PC-9 (cell line): ENCODE measurements around the gene STING1. TPM values are rescaled to one million over a fixed set of nuclear protein-coding genes. Genes with fewer than 3 reads are reported as not detected.
A peak's percentile ranks its signal among the peaks of the same experiment; 100 is the strongest.
"Not testable (repeated sequence)": the region's sequence is repeated elsewhere in the genome, so short reads cannot be mapped to it uniquely, and the experiment has no call there.

Experiments used
- Bru-seq: library from RNA; stranded (reverse); fragments of 400-500 nt; gene quantifications from one replicate; lab custom pipeline; 2021; lab: Mats Ljungman, UMichigan
- BruChase-seq, 2 experiments: library from RNA; stranded (reverse); fragments of 400-500 nt; gene quantifications; one replicate each; lab custom pipeline; 2021; lab: Mats Ljungman, UMichigan
- BruUV-seq: library from RNA; stranded (reverse); fragments of 400-500 nt; replicated peaks from 2 replicates; lab custom pipeline; 2021; lab: Mats Ljungman, UMichigan
- CTCF ChIA-PET: fragments of 300-600 bp; sonication (Branson Sonifier 250); formaldehyde crosslinking; loops from one replicate; lab custom pipeline; 2022; ENCODE audit warnings: antibody characterized with exemption; lab: Charles Lee
- POLR2A ChIA-PET: fragments of 300-600 bp; sonication (Branson Sonifier 250); formaldehyde crosslinking; loops from one replicate; lab custom pipeline; 2022; ENCODE audit warnings: antibody characterized with exemption; ENCODE audit not compliant: unreplicated experiment; lab: Charles Lee
- DNase-seq, 2 experiments: peaks; one replicate each; pipeline versions ENCODE4 v3.0.0 to v3.0.0-alpha.2; 2015 to 2022; ENCODE audit warnings: mixed read lengths in 1 of 2
- H2AFZ ChIP-seq: fragments of 200-600 bp; sonication (generic); 2 replicates; pipeline ENCODE4 v1.8.1; 2017; ENCODE audit warnings: antibody characterized with exemption
- H3F3A ChIP-seq: fragments of 200-600 bp; sonication (generic); 2 replicates; pipeline ENCODE4 v1.8.1; 2017; ENCODE audit warnings: antibody characterized with exemption, mild to moderate bottlenecking, low read depth; ENCODE audit not compliant: insufficient read depth
- H3K27ac ChIP-seq: fragments of 200-600 bp; sonication (generic); 2 replicates; pipeline ENCODE4 v1.6.1; 2016; ENCODE audit warnings: mixed run types
- H3K27me3 ChIP-seq: fragments of 200-600 bp; sonication (generic); 2 replicates; pipeline ENCODE4 v1.6.1; 2016; ENCODE audit warnings: low read depth, mixed run types; ENCODE audit not compliant: insufficient read depth
- H3K36me3 ChIP-seq: fragments of 200-600 bp; sonication (generic); 2 replicates; pipeline ENCODE4 v1.6.1; 2016; ENCODE audit warnings: low read depth, mixed run types
- H3K4me1 ChIP-seq: fragments of 200-600 bp; sonication (generic); replicated peaks from 2 replicates; pipeline ENCODE4 v1.6.1; 2016; ENCODE audit warnings: mixed run types; ENCODE audit not compliant: insufficient read depth
- H3K4me2 ChIP-seq: fragments of 200-600 bp; sonication (generic); 2 replicates; pipeline ENCODE4 v1.6.1; 2017; ENCODE audit warnings: mixed run types
- H3K4me3 ChIP-seq: fragments of 200-600 bp; sonication (generic); 2 replicates; pipeline ENCODE4 v1.6.1; 2016; ENCODE audit warnings: mixed run types
- H3K79me2 ChIP-seq: fragments of 200-600 bp; sonication (generic); 2 replicates; pipeline ENCODE4 v1.6.1; 2017; ENCODE audit warnings: low read depth, mixed run types
- H3K9me2 ChIP-seq: fragments of 200-600 bp; sonication (generic); 2 replicates; pipeline ENCODE4 v1.8.1; 2017; ENCODE audit warnings: mild to moderate bottlenecking; ENCODE audit not compliant: insufficient read depth
- H3K9me3 ChIP-seq: fragments of 200-600 bp; sonication (generic); 2 replicates; pipeline ENCODE4 v1.8.1; 2016; ENCODE audit warnings: low read depth; ENCODE audit not compliant: insufficient read depth
- H4K20me1 ChIP-seq: fragments of 200-600 bp; sonication (generic); 2 replicates; pipeline ENCODE4 v1.8.1; 2017; ENCODE audit not compliant: insufficient read depth
- CTCF ChIP-seq: fragments of 200-600 bp; sonication (generic); conservative IDR thresholded peaks from 2 replicates; pipeline ENCODE4 v1.6.1; 2017; ENCODE audit warnings: mixed run types, antibody characterized with exemption, mild to moderate bottlenecking, moderate library complexity
- EZH2 ChIP-seq: fragments of 200-600 bp; sonication (generic); IDR thresholded peaks from 2 replicates; pipeline ENCODE4 v1.8.0; 2017; ENCODE audit warnings: antibody characterized with exemption, low read depth
- intact Hi-C: fragments of 100-400 bp; cut with micrococcal nuclease; formaldehyde crosslinking; loops from one replicate; pipeline ENCODE4 v1.10.0; 2022; ENCODE audit not compliant: unreplicated experiment
- long read RNA-seq: library from polyadenylated mRNA; stranded (forward); transcript quantifications from one replicate; pipeline ENCODE4 v2.0.0, GENCODE V29; 2022
- total RNA-seq: library from RNA; stranded (reverse); gene quantifications from 2 replicates; pipeline ENCODE4 v1.2.3, GENCODE V29; 2021

STING1 gene
- 27.4 and 27.6 TPM in 2 replicates for total RNA-seq
- percentile 59 among the genes with signal in this experiment for Bru-seq, nascent RNA
- BruChase-seq, experiment 1, labeled RNA remaining after a 2-hour chase, result percentile 68 among the genes with signal in this experiment
- percentile 74 among the genes with signal in this experiment for BruChase-seq, experiment 2, labeled RNA remaining after a 6-hour chase
- long read RNA-seq, transcript TMEM173-201 (8 exons, 1,771 nt), result major isoform, 12 of 36 reads
- long read RNA-seq, partial matches to known transcripts, result 13 of 36 reads
- long read RNA-seq, other reads (novel, unspliced or antisense), result 11 of 36 reads

GRCh38 chr5:139482050-139482889, at the start of gene STING1:
STING1 (minus strand) TSS chr5:139482758; CDS start chr5:139481704, 1,054 bp downstream.
- H4K20me1 ChIP-seq, result no peaks in the 10 kb centered on the region
- TSS peak; percentile 74 for BruUV-seq
- no peaks in the 10 kb centered on the region for H3K27me3 ChIP-seq
- peak within 1 kb of the TSS; percentile 76 for H3K4me2 ChIP-seq
- no peaks in the 10 kb centered on the region for H3K36me3 ChIP-seq
- H3K9me3 ChIP-seq, result no peaks in the 10 kb centered on the region
- H3K4me3 ChIP-seq, result peak within 1 kb of the TSS; percentile 39; the same call in 1 of the 2 replicates
- no peaks in the 10 kb centered on the region for H3K79me2 ChIP-seq
- DNase-seq, result peak; percentile 86 to 94
- ChIA-PET CTCF (interaction anchor here (0.6 to 1.4 kb wide), 3 partner anchors 31 to 78 kb away, joined by 3 to 6 read pairs (median 3); no protein-coding TSS in a partner anchor), POLR2A (interaction anchor here (0.5 to 1.1 kb wide), 10 partner anchors 13 to 220 kb away, joined by 3 to 8 read pairs (median 4); partner anchors contain the start of genes DNAJC18 and MATR3)
- intact Hi-C loops, result loop anchor here (1.0 kb wide), 1 partner anchor 31 kb away; no protein-coding TSS in a partner anchor
- peak within 1 kb of the TSS; percentile 80 for H3K27ac ChIP-seq
- H3K9me2 ChIP-seq, result no peaks in the 10 kb centered on the region
- peaks cover 31% of the 10 kb centered on the region for H3F3A ChIP-seq
- peaks cover 28% of the 10 kb centered on the region for H3K4me1 ChIP-seq
- peak within 1 kb of the TSS; percentile 79 for H2AFZ ChIP-seq
- TF ChIP-seq EZH2 (no peak), CTCF (no peak)

DNA sequence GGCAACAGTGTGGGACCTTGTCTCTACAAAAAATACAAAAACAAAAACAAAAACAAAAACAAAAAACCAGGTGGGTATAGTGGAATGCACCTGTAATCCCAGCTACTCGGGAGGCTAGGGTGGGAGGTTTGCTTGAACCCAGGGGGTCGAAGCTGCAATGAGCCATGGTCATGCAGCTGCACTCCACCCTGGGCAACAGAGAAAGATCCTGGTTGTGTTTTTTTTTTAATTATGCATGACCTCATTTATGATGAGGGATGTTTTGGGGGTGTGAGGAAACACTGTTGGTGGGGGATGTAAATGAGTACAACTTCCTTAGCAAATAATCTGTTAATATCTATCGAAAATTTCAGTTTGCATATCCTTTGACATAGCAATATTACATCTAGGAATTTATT, 49.2 kb upstream of the STING1 start:
- DNase-seq, result no peak
- no peaks in the 10 kb centered on the region for H3K4me1 ChIP-seq
- CTCF ChIA-PET, result interaction anchor here (0.9 kb wide), 1 partner anchor 74 kb away, joined by 3 read pairs; no protein-coding TSS in a partner anchor
- POLR2A ChIA-PET, result interaction anchor here (0.6 kb wide), 1 partner anchor 658 kb away, joined by 3 read pairs; no protein-coding TSS in a partner anchor
- no peaks in the 10 kb centered on the region for H3K79me2 ChIP-seq
- no TSS peak for BruUV-seq
- H2AFZ ChIP-seq, result no peak overlapping the region
- intact Hi-C loops, result no loop called here
- no peaks in the 10 kb centered on the region for H3K9me3 ChIP-seq
- no peaks in the 10 kb centered on the region for H3K27me3 ChIP-seq
- no peak overlapping the region for H3K4me2 ChIP-seq
- no peak overlapping the region for H3K27ac ChIP-seq
- no peak for TF ChIP-seq EZH2
- TF ChIP-seq CTCF, result no peak
- no peaks in the 10 kb centered on the region for H4K20me1 ChIP-seq
- no peaks in the 10 kb centered on the region for H3K36me3 ChIP-seq
- H3K4me3 ChIP-seq, result no peak overlapping the region
- H3K9me2 ChIP-seq, result no peaks in the 10 kb centered on the region
- H3F3A ChIP-seq, result no peaks in the 10 kb centered on the region

- H3K9me3 ChIP-seq, H3K79me2 ChIP-seq, H3K4me3 ChIP-seq, H3K36me3 ChIP-seq, DNase-seq, H2AFZ ChIP-seq, H3K4me2 ChIP-seq, intact Hi-C loops, H3F3A ChIP-seq, H3K9me2 ChIP-seq, BruUV-seq, H3K27ac ChIP-seq, H3K27me3 ChIP-seq, H3K4me1 ChIP-seq, H4K20me1 ChIP-seq, CTCF ChIA-PET: not testable (repeated sequence)
- POLR2A ChIA-PET, result interaction anchor here (0.6 to 0.7 kb wide), 2 partner anchors 23 to 74 kb away, joined by 8 to 9 read pairs; no protein-coding TSS in a partner anchor
Measured at GRCh38 chr5:139530079-139530478, 47.5 kb upstream of the STING1 start.

- POLR2A ChIA-PET, H4K20me1 ChIP-seq, DNase-seq, H3K4me3 ChIP-seq, H2AFZ ChIP-seq, H3K4me1 ChIP-seq, H3K27ac ChIP-seq, H3K79me2 ChIP-seq, H3F3A ChIP-seq, intact Hi-C loops, H3K36me3 ChIP-seq, H3K9me3 ChIP-seq, CTCF ChIA-PET, H3K27me3 ChIP-seq, H3K9me2 ChIP-seq, BruUV-seq, H3K4me2 ChIP-seq: not testable (repeated sequence)
Measured at GRCh38 chr5:139528695-139529094, 46.1 kb upstream of the STING1 start.

DNA sequence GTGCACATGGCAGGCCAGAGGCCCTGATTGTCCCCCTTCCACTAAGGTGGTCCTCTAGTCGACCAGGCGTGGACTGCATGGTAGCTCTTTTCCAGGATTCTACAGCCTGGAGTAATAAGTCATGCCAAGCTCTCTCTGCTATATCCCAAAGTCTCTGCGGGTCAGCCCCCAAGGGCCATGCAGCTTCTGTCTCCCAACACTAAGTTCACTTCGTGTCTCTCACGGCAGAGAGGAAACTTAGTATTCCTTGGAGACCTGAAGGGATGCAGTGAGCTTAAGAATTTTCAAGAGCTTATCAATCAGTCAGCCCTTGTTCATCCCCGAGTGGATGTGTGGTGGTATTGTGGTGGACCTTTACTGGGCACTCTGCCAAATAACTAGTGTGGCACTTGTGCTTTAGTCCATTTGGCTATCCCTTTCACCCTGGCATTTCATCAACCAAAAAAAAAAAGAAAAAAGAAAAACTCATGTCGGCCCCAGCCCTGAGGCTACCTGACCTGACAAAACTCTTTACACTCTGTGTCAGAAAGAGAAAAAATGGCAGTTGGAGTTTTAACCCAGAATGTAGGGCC, 45.4 kb upstream of the STING1 start:
- DNase-seq, H3K27me3 ChIP-seq, H3F3A ChIP-seq, H3K79me2 ChIP-seq, intact Hi-C loops, CTCF ChIA-PET, H3K4me1 ChIP-seq, H3K9me3 ChIP-seq, POLR2A ChIA-PET, H4K20me1 ChIP-seq, H2AFZ ChIP-seq, BruUV-seq, H3K4me3 ChIP-seq, H3K4me2 ChIP-seq, H3K9me2 ChIP-seq, H3K36me3 ChIP-seq, H3K27ac ChIP-seq: not testable (repeated sequence)
